Kidney epithelial cell (primary cell): ENCODE measurements around the gene LOXL3. TPM values are rescaled to one million over a fixed set of nuclear protein-coding genes. Genes with fewer than 3 reads are reported as not detected.

Source experiments
- DNase-seq: peaks from one replicate; pipeline ENCODE4 v3.0.0-alpha.2; 2010; ENCODE audit warnings: low read depth
- H3K27me3 ChIP-seq: 2 replicates; pipeline ENCODE4 v1.6.0; 2011; ENCODE audit warnings: low read length; ENCODE audit not compliant: control insufficient read depth, insufficient read depth
- H3K36me3 ChIP-seq: 2 replicates; pipeline ENCODE4 v1.5.1; 2011; ENCODE audit warnings: low read length; ENCODE audit not compliant: control insufficient read depth, insufficient read depth
- H3K4me3 ChIP-seq: 2 replicates; pipeline ENCODE4 v1.5.1; 2011; ENCODE audit warnings: low read depth, mild to moderate bottlenecking, control low read depth, low read length
- CTCF ChIP-seq: IDR thresholded peaks from 2 replicates; pipeline ENCODE4 v1.5.1; 2011; ENCODE audit warnings: mild to moderate bottlenecking, moderate library complexity, low read length, control low read depth, inconsistent platforms; ENCODE audit not compliant: insufficient read depth, poor library complexity, severe bottlenecking
- total RNA-seq: library from RNA; depleted of rRNA; stranded (reverse); fragments of >200 nt; gene quantifications from 2 replicates; pipeline ENCODE4 v1.2.3, GENCODE V29; 2015

The LOXL3 gene
- total RNA-seq, 1 donor from 2014 or later: 3.3 TPM

- Histone ChIP-seq H3K27me3 (peaks cover 44% of the 10 kb centered on the region), H3K36me3 (peaks cover 1% of the 10 kb centered on the region), H3K4me3 (no peak overlapping the region)
- no peak for DNase-seq
- no peak for TF ChIP-seq CTCF
Measured at GRCh38 chr2:74496997-74497776, 56.6 kb downstream of the LOXL3 start.

GRCh38 chr2:74495440-74495839, 58.3 kb downstream of the LOXL3 start:
- H3K4me3 ChIP-seq: no peak overlapping the region
- no peak for TF ChIP-seq CTCF
- peaks cover 1% of the 10 kb centered on the region for H3K36me3 ChIP-seq
- no peak for DNase-seq
- peaks cover 31% of the 10 kb centered on the region for H3K27me3 ChIP-seq

GRCh38 chr2:74493546-74493945, 60.2 kb downstream of the LOXL3 start:
- peaks cover 12% of the 10 kb centered on the region for H3K27me3 ChIP-seq
- no peak for TF ChIP-seq CTCF
- peaks cover 1% of the 10 kb centered on the region for H3K36me3 ChIP-seq
- H3K4me3 ChIP-seq: no peak overlapping the region
- DNase-seq: no peak

- TF ChIP-seq CTCF: no peak
Measured at GRCh38 chr2:74491648-74492544, 61.8 kb downstream of the LOXL3 start.

GRCh38 chr2:74489906-74490305, 63.8 kb downstream of the LOXL3 start:
- peaks cover 1% of the 10 kb centered on the region for H3K36me3 ChIP-seq
- no peaks in the 10 kb centered on the region for H3K27me3 ChIP-seq
- H3K4me3 ChIP-seq: no peak overlapping the region
- no peak for TF ChIP-seq CTCF
- no peak for DNase-seq

More at GRCh38 chr2:74491648-74492544, 61.8 kb downstream of the LOXL3 start:
- Histone ChIP-seq H3K27me3 (no peaks in the 10 kb centered on the region), H3K36me3 (peaks cover 1% of the 10 kb centered on the region), H3K4me3 (no peak overlapping the region)
- DNase-seq: no peak
